ENCODE data around the gene ZNF555. TPM values are rescaled to one million over a fixed set of nuclear protein-coding genes. Genes with fewer than 3 reads are reported as not detected.

Gene ZNF555
- total RNA-seq, 1 donor from 2014 or later, result 6.9 TPM

- intact Hi-C loops (cut with DNase I), result no loop called here
- DNase-seq (no peak), ATAC-seq (no peak)
- H3K27ac ChIP-seq, result no peak overlapping the region
- no peaks in the 10 kb centered on the region for H3K4me1 ChIP-seq
- H3K36me3 ChIP-seq, result peaks cover 20% of the 10 kb centered on the region
- no peaks in the 10 kb centered on the region for H3K9me3 ChIP-seq
- TF ChIP-seq CTCF (IDR thresholded peaks at IDR 0.05), result no peak
- H3K27me3 ChIP-seq, result no peaks in the 10 kb centered on the region
- no peak overlapping the region for H3K4me3 ChIP-seq
Measured at GRCh38 chr19:2809387-2810140, 31.7 kb upstream of the ZNF555 start.

GRCh38 chr19:2810141-2811091 lies 30.9 kb upstream of the ZNF555 start:
- DNase-seq, result no peak
- Histone ChIP-seq H3K4me3 (no peak overlapping the region), H3K9me3 (no peaks in the 10 kb centered on the region), H3K36me3 (peaks cover 20% of the 10 kb centered on the region), H3K27me3 (no peaks in the 10 kb centered on the region), H3K27ac (no peak overlapping the region), H3K4me1 (no peaks in the 10 kb centered on the region)
- no peak for TF ChIP-seq CTCF (IDR thresholded peaks at IDR 0.05)
- intact Hi-C loops (cut with DNase I), result no loop called here
- ATAC-seq, result no peak

GRCh38 chr19:2811221-2811722 lies 30.0 kb upstream of the ZNF555 start:
- Histone ChIP-seq H3K4me3 (no peak overlapping the region), H3K27me3 (no peaks in the 10 kb centered on the region), H3K9me3 (no peaks in the 10 kb centered on the region), H3K27ac (no peak overlapping the region), H3K4me1 (no peaks in the 10 kb centered on the region), H3K36me3 (peaks cover 20% of the 10 kb centered on the region)
- no peak for ATAC-seq
- peak; percentile 57 for DNase-seq
- intact Hi-C loops (cut with DNase I), result no loop called here
- TF ChIP-seq CTCF (IDR thresholded peaks at IDR 0.05), result no peak

GRCh38 chr19:2811735-2812413 lies 29.4 kb upstream of the ZNF555 start:
- ATAC-seq (no peak), DNase-seq (peak; percentile 59)
- no peaks in the 10 kb centered on the region for H3K27me3 ChIP-seq
- H3K27ac ChIP-seq, result no peak overlapping the region
- no peaks in the 10 kb centered on the region for H3K9me3 ChIP-seq
- H3K36me3 ChIP-seq, result peaks cover 20% of the 10 kb centered on the region
- intact Hi-C loops (cut with DNase I), result no loop called here
- H3K4me1 ChIP-seq, result no peaks in the 10 kb centered on the region
- TF ChIP-seq CTCF (IDR thresholded peaks at IDR 0.05), result no peak
- no peak overlapping the region for H3K4me3 ChIP-seq

GRCh38 chr19:2812414-2813234 lies 28.7 kb upstream of the ZNF555 start:
- Histone ChIP-seq H3K4me1 (no peaks in the 10 kb centered on the region), H3K36me3 (peaks cover 14% of the 10 kb centered on the region), H3K27ac (no peak overlapping the region), H3K27me3 (no peaks in the 10 kb centered on the region), H3K9me3 (no peaks in the 10 kb centered on the region), H3K4me3 (no peak overlapping the region)
- no peak for ATAC-seq
- DNase-seq, result peak; percentile 56
- intact Hi-C loops (cut with DNase I), result no loop called here
- TF ChIP-seq CTCF (IDR thresholded peaks at IDR 0.05), result no peak

Data from upper lobe of right lung (tissue), 1 donor.